Naive thymus-derived CD4-positive, alpha-beta T cell (primary cell): ENCODE results near the gene ARHGEF40. TPM values are rescaled to one million over a fixed set of nuclear protein-coding genes. Genes with fewer than 3 reads are reported as not detected.

Source experiments
- ATAC-seq: fragments of 150-1000 bp; cut with Tn5 transposase; 2 replicates; pipeline ENCODE4 v1.10.0; 2021; ENCODE audit warnings: mild to moderate bottlenecking, moderate library complexity
- CTCF ChIA-PET: fragments of 350-600 bp; sonication (Branson Sonifier 250); formaldehyde crosslinking; loops from one replicate; lab custom pipeline; 2021; ENCODE audit warnings: antibody characterized with exemption; lab: Charles Lee
- POLR2A ChIA-PET: fragments of 350-600 bp; sonication (Branson Sonifier 250); formaldehyde crosslinking; loops from one replicate; lab custom pipeline; 2021; ENCODE audit warnings: antibody characterized with exemption, inconsistent platforms; lab: Charles Lee
- DNase-seq, 9 donors: peaks; one replicate each; pipeline versions ENCODE4 v3.0.0 to v3.0.0-alpha.2; 2020 to 2022; ENCODE audit warnings: mixed read lengths in 1 of 9
- H3K27ac ChIP-seq: one replicate; pipeline ENCODE4 v1.7.0; 2013; ENCODE audit warnings: mild to moderate bottlenecking, low read depth, low read length, moderate library complexity
- H3K27me3 ChIP-seq, 2 donors: one replicate each; pipeline ENCODE4 v1.7.0; 2013; ENCODE audit warnings: low read length in 2 of 2, mild to moderate bottlenecking in 2 of 2, moderate library complexity in 2 of 2; ENCODE audit not compliant: control insufficient read depth in 2 of 2, insufficient read depth in 2 of 2
- H3K36me3 ChIP-seq, 3 experiments: 1 replicate in 2 of 3; 2 replicates in 1 of 3; pipeline ENCODE4 v1.7.0; 2013; ENCODE audit warnings: low read length in 3 of 3, mild to moderate bottlenecking in 3 of 3, moderate library complexity in 1 of 3; ENCODE audit not compliant: insufficient read depth in 3 of 3, control insufficient read depth in 2 of 3
- H3K4me1 ChIP-seq, 2 donors: one replicate each; pipeline ENCODE4 v1.7.0; 2013; ENCODE audit warnings: low read length in 2 of 2, mild to moderate bottlenecking in 2 of 2, moderate library complexity in 1 of 2; ENCODE audit not compliant: control insufficient read depth in 2 of 2, insufficient read depth in 2 of 2
- H3K4me3 ChIP-seq: 2 replicates; pipeline ENCODE4 v1.7.0; 2013; ENCODE audit warnings: mild to moderate bottlenecking, low read length
- H3K9me3 ChIP-seq, 3 experiments: 1 replicate in 2 of 3; 2 replicates in 1 of 3; pipeline ENCODE4 v1.7.0; 2013; ENCODE audit warnings: low read length in 3 of 3; ENCODE audit not compliant: control insufficient read depth in 2 of 3
- H3K27ac Mint-ChIP-seq, 9 donors: one replicate each; pipeline ENCODE4 v1.8.0; 2020 to 2022; ENCODE audit warnings: mixed read lengths in 9 of 9, mild to moderate bottlenecking in 8 of 9, moderate library complexity in 5 of 9, inconsistent platforms in 2 of 9
- H3K27me3 Mint-ChIP-seq, 5 donors: one replicate each; pipeline ENCODE4 v1.8.0; 2021 to 2022; ENCODE audit warnings: mixed read lengths in 5 of 5, mild to moderate bottlenecking in 1 of 5
- H3K36me3 Mint-ChIP-seq, 5 donors: one replicate each; pipeline ENCODE4 v1.8.0; 2020 to 2022; ENCODE audit warnings: mixed read lengths in 5 of 5, mild to moderate bottlenecking in 3 of 5, inconsistent platforms in 1 of 5
- H3K4me1 Mint-ChIP-seq, 7 donors: one replicate each; pipeline ENCODE4 v1.8.0; 2020 to 2022; ENCODE audit warnings: mixed read lengths in 7 of 7, mild to moderate bottlenecking in 3 of 7, inconsistent platforms in 1 of 7
- H3K4me3 Mint-ChIP-seq, 10 donors: one replicate each; pipeline ENCODE4 v1.8.0; 2020 to 2022; ENCODE audit warnings: mild to moderate bottlenecking in 10 of 10, mixed read lengths in 10 of 10, moderate library complexity in 6 of 10, inconsistent platforms in 2 of 10
- H3K9me3 Mint-ChIP-seq, 11 donors: one replicate each; pipeline ENCODE4 v1.8.0; 2020 to 2022; ENCODE audit warnings: mixed read lengths in 11 of 11, mild to moderate bottlenecking in 4 of 11, inconsistent platforms in 1 of 11, moderate library complexity in 1 of 11
- intact Hi-C, 2 donors: fragments of 100-400 bp; cut with micrococcal nuclease; formaldehyde crosslinking; loops; one replicate each; pipeline ENCODE4 v1.15.1; 2023
- microRNA-seq: library from miRNA; unstranded; fragments of <30 nt; microRNA quantifications from one replicate; pipeline ENCODE4 v1.2.0, GENCODE V29; 2022; ENCODE audit warnings: borderline microRNAs expressed
- polyA plus RNA-seq, 2 donors: library from polyadenylated mRNA; unstranded; fragments of 300-500 nt; fragmentation: Illumina TruSeq; gene quantifications; one replicate each; pipeline ENCODE4 v1.2.3, GENCODE V29; 2021
- total RNA-seq, 6 experiments: library from RNA in 5 of 6; stranded (reverse) in 5 of 6; gene quantifications; 1 replicate in 5 of 6; 2 replicates in 1 of 6; pipeline ENCODE4 v1.2.3 and lab custom pipeline; 2021 to 2026

ARHGEF40 gene
- total and polyA plus RNA-seq, 7 experiments from 2014 or later, result 0.11 to 40.5 (median 0.81) TPM; not detected in 2

GRCh38 chr14:21121122-21121521, 51.0 kb downstream of the ARHGEF40 start:
- Mint-ChIP-seq H3K27me3 (peaks cover 17 to 33% (median 26%) of the 10 kb centered on the region in 5 donors), H3K9me3 (peaks cover 0 to 12% (median 2%) of the 10 kb centered on the region in 11 donors), H3K4me3 (no peak overlapping the region), H3K27ac (no peak overlapping the region), H3K36me3 (no peaks in the 10 kb centered on the region), H3K4me1 (peaks cover 0 to 4% (median 0%) of the 10 kb centered on the region in 7 donors)
- POLR2A ChIA-PET, result no interaction called here
- H3K27me3 ChIP-seq, result no peaks in the 10 kb centered on the region
- H3K27ac ChIP-seq, result no peak overlapping the region
- no peak overlapping the region for H3K4me3 ChIP-seq
- DNase-seq, result no peak
- H3K36me3 ChIP-seq, result no peaks in the 10 kb centered on the region
- no peaks in the 10 kb centered on the region for H3K4me1 ChIP-seq
- intact Hi-C loops, result no loop called here
- H3K9me3 ChIP-seq, result no peaks in the 10 kb centered on the region
- ATAC-seq, result no peak
- CTCF ChIA-PET, result no interaction called here

GRCh38 chr14:21123429-21123828, 53.3 kb downstream of the ARHGEF40 start:
- intact Hi-C loops, result no loop called here
- DNase-seq, result no peak
- Histone ChIP-seq H3K27me3 (no peaks in the 10 kb centered on the region), H3K4me1 (no peaks in the 10 kb centered on the region), H3K27ac (no peak overlapping the region), H3K36me3 (no peaks in the 10 kb centered on the region), H3K9me3 (no peaks in the 10 kb centered on the region), H3K4me3 (no peak overlapping the region)
- peaks cover 0 to 12% (median 2%) of the 10 kb centered on the region in 11 donors for H3K9me3 Mint-ChIP-seq
- H3K4me3 Mint-ChIP-seq, result no peak overlapping the region
- no peak overlapping the region for H3K27ac Mint-ChIP-seq
- peaks cover 0 to 4% (median 0%) of the 10 kb centered on the region in 7 donors for H3K4me1 Mint-ChIP-seq
- no peaks in the 10 kb centered on the region for H3K36me3 Mint-ChIP-seq
- ATAC-seq, result no peak
- POLR2A ChIA-PET, result no interaction called here
- CTCF ChIA-PET, result interaction anchor here (0.7 kb wide), 1 partner anchor 109 kb away, joined by 3 read pairs; no protein-coding TSS in a partner anchor
- peaks cover 30 to 49% (median 32%) of the 10 kb centered on the region in 5 donors for H3K27me3 Mint-ChIP-seq

- Histone ChIP-seq H3K9me3 (no peaks in the 10 kb centered on the region), H3K27ac (no peak overlapping the region), H3K4me3 (no peak overlapping the region), H3K4me1 (no peaks in the 10 kb centered on the region), H3K36me3 (no peaks in the 10 kb centered on the region), H3K27me3 (no peaks in the 10 kb centered on the region)
- ChIA-PET CTCF (no interaction called here), POLR2A (no interaction called here)
- H3K36me3 Mint-ChIP-seq, result no peaks in the 10 kb centered on the region
- peaks cover 0 to 1% (median 0%) of the 10 kb centered on the region in 7 donors for H3K4me1 Mint-ChIP-seq
- no peak for ATAC-seq
- peaks cover 0 to 3% (median 0%) of the 10 kb centered on the region in 11 donors for H3K9me3 Mint-ChIP-seq
- no peak overlapping the region for H3K27ac Mint-ChIP-seq
- no peak overlapping the region for H3K4me3 Mint-ChIP-seq
- peaks cover 0 to 13% (median 0%) of the 10 kb centered on the region in 5 donors for H3K27me3 Mint-ChIP-seq
- no peak for DNase-seq
- intact Hi-C loops, result no loop called here
These were observed 63.8 kb downstream of the ARHGEF40 start for GRCh38 chr14:21133901-21134300.

- H3K4me3 Mint-ChIP-seq, result no peak overlapping the region
- H3K4me1 Mint-ChIP-seq, result no peaks in the 10 kb centered on the region
- Histone ChIP-seq H3K36me3 (no peaks in the 10 kb centered on the region), H3K4me1 (no peaks in the 10 kb centered on the region), H3K27me3 (no peaks in the 10 kb centered on the region), H3K27ac (no peak overlapping the region), H3K9me3 (no peaks in the 10 kb centered on the region), H3K4me3 (no peak overlapping the region)
- H3K27me3 Mint-ChIP-seq, result peaks cover 0 to 8% (median 0%) of the 10 kb centered on the region in 5 donors
- DNase-seq (peak in 5 of 9 donors; percentile 1 to 22 (median 14)), ATAC-seq (no peak)
- no peak overlapping the region for H3K27ac Mint-ChIP-seq
- intact Hi-C loops, result loop anchor here in 1 of 2 donors (1.0 to 2.0 kb wide), 2 partner anchors 67 to 421 kb away; no protein-coding TSS in a partner anchor
- ChIA-PET POLR2A (no interaction called here), CTCF (interaction anchor here (0.6 to 1.5 kb wide), 4 partner anchors 11 to 122 kb away, joined by 3 to 4 read pairs (median 4); no protein-coding TSS in a partner anchor)
- H3K9me3 Mint-ChIP-seq, result peaks cover 0 to 3% (median 0%) of the 10 kb centered on the region in 11 donors
- H3K36me3 Mint-ChIP-seq, result no peaks in the 10 kb centered on the region
These were observed 65.9 kb downstream of the ARHGEF40 start for GRCh38 chr14:21136024-21136423.

Small RNA genes within 50 kb of the gene (microRNA-seq; reads per million reads assigned to microRNA genes)
- gene MIR6717, result not detected

Other genes starting within 250 kb of the ARHGEF40 start
- 1 to 10 TPM in 1 of 5 experiments, not detected in 4; 1.1 TPM for gene RNASE3, start 178.9 kb upstream of the ARHGEF40 start, total RNA-seq
- not detected for gene RNASE3, start 178.9 kb upstream of the ARHGEF40 start, polyA plus RNA-seq
- 10 to 100 TPM in 1 of 5 experiments, 1 to 10 TPM in 1, not detected in 3; 2.5 to 22.4 TPM for gene RNASE2, start 114.8 kb upstream of the ARHGEF40 start, total RNA-seq
- gene RNASE2, start 114.8 kb upstream of the ARHGEF40 start, polyA plus RNA-seq, result under 1 TPM in 1 of 2 donors, not detected in 1; 0.30 TPM
- gene METTL17, start 80.3 kb upstream of the ARHGEF40 start, total RNA-seq, result 100 to 1,000 TPM in 2 of 5 experiments, 10 to 100 TPM in 3; 75.4 to 129 (median 96.7) TPM
- gene METTL17, start 80.3 kb upstream of the ARHGEF40 start, polyA plus RNA-seq, result 10 to 100 TPM; 41.7 to 47.6 TPM
- gene SLC39A2, start 71.0 kb upstream of the ARHGEF40 start, total RNA-seq, result under 1 TPM in 2 of 5 experiments, not detected in 3; 0.36 to 0.81 TPM
- gene SLC39A2, start 71.0 kb upstream of the ARHGEF40 start, polyA plus RNA-seq, result not detected
- 10 to 100 TPM in 4 of 5 experiments, 1 to 10 TPM in 1; 5.9 to 39.9 (median 35.2) TPM for gene NDRG2, start 45.2 kb upstream of the ARHGEF40 start, total RNA-seq
- 10 to 100 TPM; 29.2 to 35.1 TPM for gene NDRG2, start 45.2 kb upstream of the ARHGEF40 start, polyA plus RNA-seq
- not detected for gene TPPP2, start 40.1 kb upstream of the ARHGEF40 start, total RNA-seq
- gene TPPP2, start 40.1 kb upstream of the ARHGEF40 start, polyA plus RNA-seq, result not detected
- not detected for gene RNASE13, start 35.5 kb upstream of the ARHGEF40 start, total RNA-seq
- gene RNASE13, start 35.5 kb upstream of the ARHGEF40 start, polyA plus RNA-seq, result not detected
- gene RNASE7, start 27.9 kb upstream of the ARHGEF40 start, total RNA-seq, result not detected
- gene RNASE7, start 27.9 kb upstream of the ARHGEF40 start, polyA plus RNA-seq, result not detected
- not detected for gene RNASE8, start 12.5 kb upstream of the ARHGEF40 start, total RNA-seq
- gene RNASE8, start 12.5 kb upstream of the ARHGEF40 start, polyA plus RNA-seq, result not detected
- gene ZNF219, start 28.4 kb downstream of the ARHGEF40 start, total RNA-seq, result 10 to 100 TPM in 2 of 5 experiments, 1 to 10 TPM in 3; 5.7 to 22.1 (median 9.1) TPM
- gene ZNF219, start 28.4 kb downstream of the ARHGEF40 start, polyA plus RNA-seq, result 1 to 10 TPM; 2.3 to 2.8 TPM
- under 1 TPM in 3 of 5 experiments, not detected in 2; 0.56 to 0.73 (median 0.70) TPM for gene TMEM253, start 30.8 kb downstream of the ARHGEF40 start, total RNA-seq
- gene TMEM253, start 30.8 kb downstream of the ARHGEF40 start, polyA plus RNA-seq, result not detected
- gene OR5AU1, start 85.8 kb downstream of the ARHGEF40 start, total RNA-seq, result not detected
- gene OR5AU1, start 85.8 kb downstream of the ARHGEF40 start, polyA plus RNA-seq, result not detected
- 100 to 1,000 TPM; 469 to 687 (median 532) TPM for gene HNRNPC, start 199.1 kb downstream of the ARHGEF40 start, total RNA-seq
- gene HNRNPC, start 199.1 kb downstream of the ARHGEF40 start, polyA plus RNA-seq, result 100 to 1,000 TPM; 842 to 895 TPM
- 1 to 10 TPM in 1 of 5 experiments, under 1 TPM in 1, not detected in 3; 0.24 to 1.5 TPM for gene RPGRIP1, start 209.8 kb downstream of the ARHGEF40 start, total RNA-seq
- not detected for gene RPGRIP1, start 209.8 kb downstream of the ARHGEF40 start, polyA plus RNA-seq